GM12873 (cell line): ENCODE measurements around the gene PGAP3.

Experiments used
- CTCF ChIP-seq: IDR thresholded peaks from 2 replicates; pipeline ENCODE4 v1.5.1; 2012; ENCODE audit warnings: low read depth, mild to moderate bottlenecking, moderate library complexity, low read length, control low read depth; ENCODE audit not compliant: insufficient read depth; ENCODE audit errors: missing control alignments

PGAP3 gene

GRCh38 chr17:39709998-39710964, 22.4 kb upstream of the PGAP3 start:
- no peak for TF ChIP-seq CTCF

- TF ChIP-seq CTCF: no peak
These were observed 21.6 kb upstream of the PGAP3 start for GRCh38 chr17:39709319-39709997.

- TF ChIP-seq CTCF: no peak
These were observed 19.1 kb upstream of the PGAP3 start for GRCh38 chr17:39706921-39707337.

- no peak for TF ChIP-seq CTCF
These were observed 18.5 kb upstream of the PGAP3 start for GRCh38 chr17:39706383-39706782.

- TF ChIP-seq CTCF: no peak
These were observed 18.0 kb upstream of the PGAP3 start for GRCh38 chr17:39705786-39706348.

- TF ChIP-seq CTCF: no peak
These were observed 17.1 kb upstream of the PGAP3 start for GRCh38 chr17:39704821-39705551.

- no peak for TF ChIP-seq CTCF
These were observed 16.1 kb upstream of the PGAP3 start for GRCh38 chr17:39703913-39704312.
